ENCODE measurements around the gene HAGH. TPM values are rescaled to one million over a fixed set of nuclear protein-coding genes. Genes with fewer than 3 reads are reported as not detected.
A peak's percentile ranks its signal among the peaks of the same experiment; 100 is the strongest.

HAGH gene
- total RNA-seq, 1 experiment from 2014 or later: 48.2 TPM

GRCh38 chr16:1823821-1824220, 2.8 kb downstream of the HAGH start:
- DNase-seq: peak; percentile 60
- no peak for TF ChIP-seq CTCF (IDR thresholded peaks at IDR 0.05; ENCODE audit: unreplicated experiment)
- Mint-ChIP-seq H3K27me3 (ENCODE audit: unreplicated experiment) (no peaks in the 10 kb centered on the region), H3K9me3 (ENCODE audit: low read depth, unreplicated experiment) (no peaks in the 10 kb centered on the region), H3K36me3 (ENCODE audit: insufficient read depth, unreplicated experiment) (peaks cover 39% of the 10 kb centered on the region), H3K4me1 (ENCODE audit: low read depth, unreplicated experiment) (no peaks in the 10 kb centered on the region), H3K4me3 (ENCODE audit: low read depth, unreplicated experiment) (no peak overlapping the region), H3K27ac (ENCODE audit: unreplicated experiment) (no peak overlapping the region)
- no TSS peak for BruUV-seq (replicated peaks)
- intact Hi-C loops (cut with micrococcal nuclease; ENCODE audit: unreplicated experiment): no loop called here
- CTCF ChIA-PET: interaction anchor here (0.7 to 1.1 kb wide), 3 partner anchors 41 to 389 kb away, joined by 3 to 4 read pairs (median 4); partner anchors contain the start of genes NUBP2 and SPSB3

GRCh38 chr16:1822801-1823200, 3.8 kb downstream of the HAGH start:
- CTCF ChIA-PET: no interaction called here
- DNase-seq: no peak
- Mint-ChIP-seq H3K4me3 (ENCODE audit: low read depth, unreplicated experiment) (no peak overlapping the region), H3K27me3 (ENCODE audit: unreplicated experiment) (no peaks in the 10 kb centered on the region), H3K9me3 (ENCODE audit: low read depth, unreplicated experiment) (no peaks in the 10 kb centered on the region), H3K36me3 (ENCODE audit: insufficient read depth, unreplicated experiment) (peaks cover 36% of the 10 kb centered on the region), H3K4me1 (ENCODE audit: low read depth, unreplicated experiment) (no peaks in the 10 kb centered on the region), H3K27ac (ENCODE audit: unreplicated experiment) (no peak overlapping the region)
- TF ChIP-seq CTCF (IDR thresholded peaks at IDR 0.05; ENCODE audit: unreplicated experiment): no peak
- intact Hi-C loops (cut with micrococcal nuclease; ENCODE audit: unreplicated experiment): no loop called here
- BruUV-seq (replicated peaks): no TSS peak

DNA sequence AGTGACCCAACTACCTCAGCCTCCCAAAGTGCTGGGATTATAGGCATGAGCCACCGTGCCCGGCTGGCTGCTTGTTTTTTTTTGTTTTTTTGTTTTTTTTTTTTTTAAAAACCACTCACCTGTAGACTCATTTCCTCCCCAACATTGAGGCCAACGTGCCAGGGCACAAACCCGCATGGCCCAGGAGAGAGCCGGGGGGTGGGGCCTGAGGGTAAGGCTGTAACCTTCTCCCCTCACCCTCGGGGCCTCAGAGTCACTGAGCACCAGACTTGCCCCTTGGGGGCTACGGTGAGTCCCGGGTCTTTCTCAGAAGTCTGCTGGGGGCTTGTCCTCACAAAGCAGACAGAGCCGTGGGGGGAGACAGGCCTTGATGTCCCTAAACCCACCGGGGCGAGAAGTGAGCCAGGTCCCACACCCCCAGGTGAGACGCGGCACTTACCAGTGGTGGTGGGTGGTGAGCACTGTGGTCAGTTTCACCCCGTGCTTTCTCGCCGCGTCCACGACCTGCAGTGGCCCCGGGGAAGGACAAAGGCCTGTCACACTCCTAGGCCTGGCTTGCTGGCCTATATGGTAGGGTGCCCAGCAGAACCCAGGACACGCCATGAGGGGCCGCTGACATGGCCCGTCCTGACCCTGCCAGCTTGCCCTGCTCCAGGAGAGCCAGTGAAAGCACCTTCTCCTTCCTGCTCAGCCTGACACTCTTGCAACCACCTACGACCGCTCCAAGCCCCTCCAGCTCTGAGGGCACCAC, 4.6 kb downstream of the HAGH start:
- CTCF ChIA-PET: interaction anchor here (0.6 kb wide), 1 partner anchor 12 kb away, joined by 4 read pairs; no protein-coding TSS in a partner anchor
- intact Hi-C loops (cut with micrococcal nuclease; ENCODE audit: unreplicated experiment): no loop called here
- no peak for TF ChIP-seq CTCF (IDR thresholded peaks at IDR 0.05; ENCODE audit: unreplicated experiment)
- Mint-ChIP-seq H3K36me3 (ENCODE audit: insufficient read depth, unreplicated experiment) (peaks cover 36% of the 10 kb centered on the region), H3K27ac (ENCODE audit: unreplicated experiment) (no peak overlapping the region), H3K4me3 (ENCODE audit: low read depth, unreplicated experiment) (no peak overlapping the region), H3K27me3 (ENCODE audit: unreplicated experiment) (no peaks in the 10 kb centered on the region), H3K9me3 (ENCODE audit: low read depth, unreplicated experiment) (no peaks in the 10 kb centered on the region), H3K4me1 (ENCODE audit: low read depth, unreplicated experiment) (no peaks in the 10 kb centered on the region)
- no peak for DNase-seq
- no TSS peak for BruUV-seq (replicated peaks)

DNA sequence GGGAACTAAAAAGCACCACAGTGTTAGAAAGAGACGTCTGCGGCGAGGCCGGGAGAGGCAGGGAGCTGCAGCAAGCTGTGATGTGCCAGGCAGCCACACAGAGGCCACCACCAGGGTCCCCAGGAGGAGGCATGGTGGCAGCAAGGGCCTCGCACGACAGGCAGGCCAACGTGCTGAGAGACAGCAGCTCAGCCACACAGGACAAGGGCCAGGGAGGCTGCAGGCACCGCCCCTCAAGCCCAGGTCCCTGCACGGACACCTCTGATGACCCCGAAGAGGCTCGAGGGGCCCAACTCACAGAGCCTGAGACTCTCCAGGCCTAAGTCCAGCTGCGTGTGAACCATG, 5.7 kb downstream of the HAGH start:
- CTCF ChIA-PET: no interaction called here
- TF ChIP-seq CTCF (IDR thresholded peaks at IDR 0.05; ENCODE audit: unreplicated experiment): no peak
- H3K9me3 Mint-ChIP-seq (ENCODE audit: low read depth, unreplicated experiment): no peaks in the 10 kb centered on the region
- no peak overlapping the region for H3K27ac Mint-ChIP-seq (ENCODE audit: unreplicated experiment)
- peaks cover 29% of the 10 kb centered on the region for H3K36me3 Mint-ChIP-seq (ENCODE audit: insufficient read depth, unreplicated experiment)
- H3K27me3 Mint-ChIP-seq (ENCODE audit: unreplicated experiment): no peaks in the 10 kb centered on the region
- no peak for DNase-seq
- no peak overlapping the region for H3K4me3 Mint-ChIP-seq (ENCODE audit: low read depth, unreplicated experiment)
- BruUV-seq (replicated peaks): no TSS peak
- no peaks in the 10 kb centered on the region for H3K4me1 Mint-ChIP-seq (ENCODE audit: low read depth, unreplicated experiment)
- intact Hi-C loops (cut with micrococcal nuclease; ENCODE audit: unreplicated experiment): no loop called here
